PFSK-1 (cell line): Measurements from ENCODE around the gene HNRNPH1.

Source experiments
- FOXP2 ChIP-seq: optimal IDR thresholded peaks from 2 replicates; pipeline ENCODE3; 2011; ENCODE audit warnings: borderline replicate concordance, control low read depth, inconsistent platforms; ENCODE audit not compliant: insufficient read depth; ENCODE audit errors: extremely low read length, extremely low read depth
- POLR2AphosphoS5 ChIP-seq: IDR thresholded peaks from 2 replicates; pipeline ENCODE4 v1.6.1; 2012; ENCODE audit warnings: low read depth, mild to moderate bottlenecking, control low read depth, low read length, moderate library complexity
- REST ChIP-seq, 2 experiments: IDR thresholded peaks; 2 replicates each; pipeline versions ENCODE4 v1.6.1 to v1.8.0; 2011 to 2012; ENCODE audit warnings: low read depth in 2 of 2, low read length in 2 of 2, control low read depth in 1 of 2, inconsistent platforms in 1 of 2, mild to moderate bottlenecking in 1 of 2, moderate library complexity in 1 of 2; ENCODE audit not compliant: insufficient read depth in 1 of 2
- SIN3A ChIP-seq: IDR thresholded peaks from 2 replicates; pipeline ENCODE4 v1.6.1; 2012; ENCODE audit warnings: mild to moderate bottlenecking, low read length, moderate library complexity, borderline replicate concordance; ENCODE audit not compliant: insufficient read depth
- TAF1 ChIP-seq: IDR thresholded peaks from 2 replicates; pipeline ENCODE4 v1.6.1; 2012; ENCODE audit warnings: low read length, control low read depth, borderline replicate concordance; ENCODE audit not compliant: insufficient read depth

The HNRNPH1 gene

GRCh38 chr5:179605026-179605833, 18.2 kb downstream of the HNRNPH1 start:
- TF ChIP-seq REST (IDR thresholded peaks at IDR 0.05; ENCODE audit: insufficient read depth in 1 of 2, low read depth in 2 of 2, low read length in 2 of 2) (no peak), SIN3A (no peak), TAF1 (no peak), POLR2AphosphoS5 (no peak), FOXP2 (no peak)

GRCh38 chr5:179603308-179603707, 20.2 kb downstream of the HNRNPH1 start:
- no peak for TF ChIP-seq SIN3A

GRCh38 chr5:179601871-179602625, 21.4 kb downstream of the HNRNPH1 start:
- TF ChIP-seq FOXP2 (no peak), POLR2AphosphoS5 (no peak), REST (IDR thresholded peaks at IDR 0.05; ENCODE audit: insufficient read depth in 1 of 2, low read depth in 2 of 2, low read length in 2 of 2) (no peak), SIN3A (no peak), TAF1 (no peak)

GRCh38 chr5:179599973-179600372, 23.5 kb downstream of the HNRNPH1 start:
- TF ChIP-seq POLR2AphosphoS5 (no peak), TAF1 (no peak), FOXP2 (no peak), REST (IDR thresholded peaks at IDR 0.05; ENCODE audit: insufficient read depth in 1 of 2, low read depth in 2 of 2, low read length in 2 of 2) (no peak), SIN3A (no peak)

- TF ChIP-seq FOXP2 (no peak), SIN3A (no peak)
These were observed 23.9 kb downstream of the HNRNPH1 start for GRCh38 chr5:179599566-179599965.

GRCh38 chr5:179599100-179599499, 24.4 kb downstream of the HNRNPH1 start:
- TF ChIP-seq SIN3A (no peak), FOXP2 (no peak), TAF1 (no peak)
